HG03039 (cell line): ENCODE measurements around the gene MINDY2.

Experiments used
- ATAC-seq: cut with Tn5 transposase; IDR thresholded peaks from one replicate; pipeline ENCODE4 v1.9.1; 2021; ENCODE audit warnings: mild to moderate bottlenecking, moderate library complexity; ENCODE audit not compliant: unreplicated experiment

MINDY2 gene

GRCh38 chr15:58770857-58771620, at the start of gene MINDY2:
Gene MINDY2, plus strand, starts transcription at chr15:58771302. Its CDS starts 94 bp downstream, at chr15:58771396.
- peak; percentile 92 for ATAC-seq

GRCh38 chr15:58724466-58724865, 46.6 kb upstream of the MINDY2 start:
- ATAC-seq, result peak; percentile 79

GRCh38 chr15:58726867-58727266, 44.2 kb upstream of the MINDY2 start:
- ATAC-seq, result no peak

GRCh38 chr15:58731756-58732535, 39.2 kb upstream of the MINDY2 start:
- ATAC-seq, result no peak

GRCh38 chr15:58732625-58733363, 38.3 kb upstream of the MINDY2 start:
- no peak for ATAC-seq

GRCh38 chr15:58734859-58735258, 36.2 kb upstream of the MINDY2 start:
- ATAC-seq, result no peak

- ATAC-seq, result no peak
Measured at GRCh38 chr15:58736018-58736643, 35.0 kb upstream of the MINDY2 start.

GRCh38 chr15:58737298-58737697, 33.8 kb upstream of the MINDY2 start:
- ATAC-seq, result no peak

GRCh38 chr15:58738046-58738707, 32.9 kb upstream of the MINDY2 start:
- ATAC-seq, result no peak

- ATAC-seq, result no peak
Measured at GRCh38 chr15:58740436-58740835, 30.7 kb upstream of the MINDY2 start.

- ATAC-seq, result no peak
Measured at GRCh38 chr15:58741032-58741431, 30.1 kb upstream of the MINDY2 start.

- no peak for ATAC-seq
Measured at GRCh38 chr15:58742022-58742813, 28.9 kb upstream of the MINDY2 start.

- ATAC-seq, result no peak
Measured at GRCh38 chr15:58742819-58743502, 28.1 kb upstream of the MINDY2 start.

- ATAC-seq, result no peak
Measured at GRCh38 chr15:58746174-58746573, 24.9 kb upstream of the MINDY2 start.

- ATAC-seq, result no peak
Measured at GRCh38 chr15:58748040-58748851, 22.9 kb upstream of the MINDY2 start.

- peak; percentile 29 for ATAC-seq
Measured at GRCh38 chr15:58748852-58749531, 22.1 kb upstream of the MINDY2 start.

- peak; percentile 87 for ATAC-seq
Measured at GRCh38 chr15:58749532-58750337, 21.4 kb upstream of the MINDY2 start, which contains the start of gene ADAM10. Gene ADAM10, minus strand, starts transcription at chr15:58749707. Its CDS starts 173 bp downstream, at chr15:58749534.
